ENCODE measurements around the gene GALNTL6. TPM values are rescaled to one million over a fixed set of nuclear protein-coding genes. Genes with fewer than 3 reads are reported as not detected.

GALNTL6 gene
- polyA plus RNA-seq, 1 donor from 2014 or later = 14.9 TPM

GRCh38 chr4:172995161-172995560 lies 1182.0 kb downstream of the GALNTL6 start:
- Histone ChIP-seq H3K4me2 (ENCODE audit: low read length) (no peak overlapping the region), H2AFZ (ENCODE audit: low read depth, low read length) (no peak overlapping the region), H3K4me3 (ENCODE audit: low read length) (no peak overlapping the region), H3K36me3 (ENCODE audit: insufficient read depth, low read length) (no peaks in the 10 kb centered on the region), H4K20me1 (ENCODE audit: insufficient read depth) (no peaks in the 10 kb centered on the region), H3K27ac (ENCODE audit: low read length) (no peak overlapping the region), H3F3A (ENCODE audit: insufficient read depth, low read length, poor library complexity, severe bottlenecking) (no peaks in the 10 kb centered on the region), H3K9me3 (ENCODE audit: low read length) (no peaks in the 10 kb centered on the region), H3K9me2 (ENCODE audit: insufficient read depth, low read length) (no peaks in the 10 kb centered on the region), H3K9ac (ENCODE audit: low read length) (no peak overlapping the region), H3K27me3 (ENCODE audit: insufficient read depth, low read depth, low read length) (no peaks in the 10 kb centered on the region), H3K79me2 (replicated peaks; ENCODE audit: insufficient read depth, low read length) (no peaks in the 10 kb centered on the region)
- no peak for TF ChIP-seq EP300 (conservative IDR thresholded peaks at IDR 0.05; ENCODE audit: poor library complexity, severe bottlenecking)
- TF ChIP-seq POLR2AphosphoS5 (IDR thresholded peaks at IDR 0.05) = no peak
- TF ChIP-seq MXI1 (conservative IDR thresholded peaks at IDR 0.05; ENCODE audit: poor library complexity, severe bottlenecking) = no peak
- TF ChIP-seq CTCF (IDR thresholded peaks at IDR 0.05; ENCODE audit: poor library complexity, severe bottlenecking) = no peak
- TF ChIP-seq RAD21 (conservative IDR thresholded peaks at IDR 0.05) = no peak
- no peak for TF ChIP-seq SMC3 (conservative IDR thresholded peaks at IDR 0.05; ENCODE audit: poor library complexity)
- no peak for TF ChIP-seq TAF1 (IDR thresholded peaks at IDR 0.05; ENCODE audit: low read depth)
- no peak for TF ChIP-seq REST (IDR thresholded peaks at IDR 0.05; ENCODE audit: borderline replicate concordance)
- TF ChIP-seq EZH2 (IDR thresholded peaks at IDR 0.05; ENCODE audit: borderline replicate concordance, insufficient read depth, low read length, poor library complexity, severe bottlenecking) = no peak

- H4K20me1 ChIP-seq (ENCODE audit: insufficient read depth) = no peaks in the 10 kb centered on the region
- no peaks in the 10 kb centered on the region for H3F3A ChIP-seq (ENCODE audit: insufficient read depth, low read length, poor library complexity, severe bottlenecking)
- no peaks in the 10 kb centered on the region for H3K9me3 ChIP-seq (ENCODE audit: low read length)
- no peaks in the 10 kb centered on the region for H3K9me2 ChIP-seq (ENCODE audit: insufficient read depth, low read length)
- H3K4me2 ChIP-seq (ENCODE audit: low read length) = no peak overlapping the region
- TF ChIP-seq EP300 (conservative IDR thresholded peaks at IDR 0.05; ENCODE audit: poor library complexity, severe bottlenecking) (no peak), SMC3 (conservative IDR thresholded peaks at IDR 0.05; ENCODE audit: poor library complexity) (no peak), MXI1 (conservative IDR thresholded peaks at IDR 0.05; ENCODE audit: poor library complexity, severe bottlenecking) (no peak), RAD21 (conservative IDR thresholded peaks at IDR 0.05) (no peak), TAF1 (IDR thresholded peaks at IDR 0.05; ENCODE audit: low read depth) (no peak), CTCF (IDR thresholded peaks at IDR 0.05; ENCODE audit: poor library complexity, severe bottlenecking) (no peak), EZH2 (IDR thresholded peaks at IDR 0.05; ENCODE audit: borderline replicate concordance, insufficient read depth, low read length, poor library complexity, severe bottlenecking) (no peak)
- no peaks in the 10 kb centered on the region for H3K36me3 ChIP-seq (ENCODE audit: insufficient read depth, low read length)
- H3K27me3 ChIP-seq (ENCODE audit: insufficient read depth, low read depth, low read length) = no peaks in the 10 kb centered on the region
- H3K27ac ChIP-seq (ENCODE audit: low read length) = no peak overlapping the region
- H3K79me2 ChIP-seq (replicated peaks; ENCODE audit: insufficient read depth, low read length) = no peaks in the 10 kb centered on the region
- H2AFZ ChIP-seq (ENCODE audit: low read depth, low read length) = no peak overlapping the region
- H3K9ac ChIP-seq (ENCODE audit: low read length) = no peak overlapping the region
- H3K4me3 ChIP-seq (ENCODE audit: low read length) = no peak overlapping the region
These were observed 1182.5 kb downstream of the GALNTL6 start for GRCh38 chr4:172995704-172996103.
